ENCODE data around the gene PRAMEF25. TPM values are rescaled to one million over a fixed set of nuclear protein-coding genes. Genes with fewer than 3 reads are reported as not detected.
"Not testable (repeated sequence)": the region's sequence is repeated elsewhere in the genome, so short reads cannot be mapped to it uniquely, and the experiment has no call there.

The PRAMEF25 gene
- not detected for total RNA-seq

DNA sequence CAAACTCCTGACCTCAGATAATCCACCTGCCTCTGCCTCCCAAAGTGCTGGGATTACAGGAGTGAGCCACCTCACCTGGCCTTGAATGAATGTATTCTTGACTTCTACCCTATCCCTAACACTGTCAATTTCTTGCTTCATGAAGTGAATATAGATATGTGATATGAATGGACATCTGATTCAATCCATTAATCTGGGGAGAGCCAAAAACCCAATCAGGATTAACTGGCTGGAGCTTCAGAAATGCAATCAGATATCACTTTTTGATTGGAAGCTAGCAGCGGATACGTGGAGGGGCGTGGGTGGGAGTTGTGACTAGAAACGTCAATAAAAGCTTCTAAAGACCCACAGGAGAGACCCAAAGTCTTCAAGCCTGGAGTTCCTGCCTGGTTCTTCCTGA is at the start of gene PRAMEF25:
Gene PRAMEF25 (plus strand): TSS at position 301 of the 400 bp plus-strand sequence. CDS start 2,920 bp downstream, outside the sequence.
- not testable (repeated sequence) for DNase-seq (ENCODE audit: low spot score in 2 of 2); H3K4me3 ChIP-seq; H3K27me3 ChIP-seq; H3K27ac ChIP-seq; H3K36me3 ChIP-seq; H3K4me1 ChIP-seq; H3K9me3 ChIP-seq
- no CpG with 5 or more reads among the region's 4 CpGs for WGBS, 2 donors

DNA sequence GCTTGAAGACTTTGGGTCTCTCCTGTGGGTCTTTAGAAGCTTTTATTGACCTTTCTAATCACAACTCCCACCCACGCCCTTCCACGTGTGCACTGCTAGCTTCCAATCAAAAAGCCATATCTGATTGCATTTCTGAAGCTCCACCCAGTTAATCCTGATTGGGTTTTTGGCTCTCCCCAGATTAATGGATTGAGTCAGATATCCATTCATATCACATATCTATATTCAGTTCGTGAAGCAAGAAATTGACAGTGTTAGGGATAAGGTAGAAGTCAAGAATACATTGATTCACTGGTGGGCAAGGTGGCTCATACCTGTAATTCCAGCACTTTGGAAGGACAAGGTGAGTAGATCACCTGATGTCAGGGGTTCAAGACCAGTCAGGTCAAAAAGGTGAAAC is 14.1 kb upstream of the PRAMEF25 start, which contains the start of gene PRAMEF27:
Gene PRAMEF27 (minus strand): TSS at position 101 of the 400 bp plus-strand sequence. CDS start 2,916 bp downstream, outside the sequence.
- not testable (repeated sequence) for H3K9me3 ChIP-seq; H3K36me3 ChIP-seq; DNase-seq (ENCODE audit: low spot score in 2 of 2); H3K27ac ChIP-seq; H3K27me3 ChIP-seq; H3K4me3 ChIP-seq; H3K4me1 ChIP-seq
- WGBS, 2 donors: 69 to 81% methylated on average over 3 of the region's 3 CpGs

DNA sequence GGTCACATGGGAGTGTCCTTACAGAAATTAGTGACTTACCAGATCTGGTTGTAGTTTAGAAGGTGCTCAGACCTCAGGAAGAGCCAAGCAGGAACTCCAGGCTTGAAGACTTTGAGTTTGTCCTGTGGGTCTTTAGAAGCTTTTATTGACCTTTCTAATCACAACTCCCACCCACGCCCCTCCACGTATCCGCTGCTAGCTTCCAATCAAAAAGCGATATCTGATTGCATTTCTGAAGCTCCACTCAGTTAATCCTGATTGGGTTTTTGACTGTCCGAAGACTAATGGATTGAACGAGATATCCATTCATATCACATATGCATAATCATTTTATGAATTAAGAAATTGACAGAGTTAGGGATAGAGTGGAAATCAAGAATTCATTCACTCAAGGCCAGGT is 46.2 kb downstream of the PRAMEF25 start, which contains the start of gene HNRNPCL2:
Gene HNRNPCL2 (minus strand): TSS at position 101 of the 400 bp plus-strand sequence. CDS start 454 bp downstream, outside the sequence.
- H3K36me3 ChIP-seq; H3K9me3 ChIP-seq; H3K4me1 ChIP-seq; H3K27ac ChIP-seq; H3K4me3 ChIP-seq; H3K27me3 ChIP-seq; DNase-seq (ENCODE audit: low spot score in 2 of 2): not testable (repeated sequence)
- WGBS, 2 donors: 84 to 91% methylated on average over 6 of the region's 6 CpGs

Other genes starting within 250 kb of the PRAMEF25 start
- not detected for gene PRAMEF11, start 239.4 kb upstream of the PRAMEF25 start, total RNA-seq
- gene HNRNPCL1, start 222.1 kb upstream of the PRAMEF25 start, total RNA-seq: not detected
- gene PRAMEF2, start 213.7 kb upstream of the PRAMEF25 start, total RNA-seq: not detected
- not detected for gene PRAMEF4, start 184.6 kb upstream of the PRAMEF25 start, total RNA-seq
- gene PRAMEF10, start 172.5 kb upstream of the PRAMEF25 start, total RNA-seq: not detected
- not detected for gene PRAMEF7, start 154.2 kb upstream of the PRAMEF25 start, total RNA-seq
- gene PRAMEF6, start 123.2 kb upstream of the PRAMEF25 start, total RNA-seq: not detected
- gene PRAMEF27, start 14.2 kb upstream of the PRAMEF25 start, total RNA-seq: not detected
- not detected for gene HNRNPCL3, start 10.0 kb upstream of the PRAMEF25 start, total RNA-seq
- gene HNRNPCL2, start 46.1 kb downstream of the PRAMEF25 start, total RNA-seq: not detected
- gene PRAMEF26, start 85.2 kb downstream of the PRAMEF25 start, total RNA-seq: not detected
- not detected for gene HNRNPCL4, start 94.9 kb downstream of the PRAMEF25 start, total RNA-seq
- gene PRAMEF9, start 101.1 kb downstream of the PRAMEF25 start, total RNA-seq: not detected
- not detected for gene PRAMEF13, start 130.6 kb downstream of the PRAMEF25 start, total RNA-seq
- not detected for gene PRAMEF18, start 155.4 kb downstream of the PRAMEF25 start, total RNA-seq
- not detected for gene PRAMEF5, start 183.4 kb downstream of the PRAMEF25 start, total RNA-seq
- not detected for gene PRAMEF8, start 214.4 kb downstream of the PRAMEF25 start, total RNA-seq
- gene PRAMEF33, start 232.8 kb downstream of the PRAMEF25 start, total RNA-seq: not detected
- not detected for gene PRAMEF15, start 244.8 kb downstream of the PRAMEF25 start, total RNA-seq